SJCRH30 (cell line): Measurements from ENCODE around the gene ELAPOR1. TPM values are rescaled to one million over a fixed set of nuclear protein-coding genes. Genes with fewer than 3 reads are reported as not detected.

Experiments
- DNase-seq, 2 experiments: peaks; one replicate each; pipeline ENCODE4 v3.0.0-alpha.2; 2015 to 2020
- H3K27ac ChIP-seq: fragments of 250-450 bp; sonication (Bioruptor Pico); 2 replicates; pipeline ENCODE4 v1.5.1; 2020; ENCODE audit warnings: mild to moderate bottlenecking, moderate library complexity
- H3K27me3 ChIP-seq: fragments of 250-450 bp; sonication (Bioruptor Pico); 2 replicates; pipeline ENCODE4 v1.5.1; 2020; ENCODE audit warnings: mild to moderate bottlenecking, moderate library complexity
- H3K36me3 ChIP-seq: fragments of 250-450 bp; sonication (Bioruptor Pico); 2 replicates; pipeline ENCODE4 v1.5.1; 2020; ENCODE audit warnings: mild to moderate bottlenecking, moderate library complexity
- H3K4me1 ChIP-seq: fragments of 250-450 bp; sonication (Bioruptor Pico); 2 replicates; pipeline ENCODE4 v1.5.1; 2020; ENCODE audit warnings: mild to moderate bottlenecking, moderate library complexity
- H3K4me3 ChIP-seq: fragments of 250-450 bp; sonication (Bioruptor Pico); 2 replicates; pipeline ENCODE4 v1.5.1; 2020; ENCODE audit warnings: mild to moderate bottlenecking, moderate library complexity
- H3K9me3 ChIP-seq: fragments of 250-450 bp; sonication (Bioruptor Pico); replicated peaks from 2 replicates; pipeline ENCODE4 v1.5.1; 2020; ENCODE audit warnings: mild to moderate bottlenecking, moderate library complexity
- total RNA-seq: library from RNA; depleted of rRNA; stranded (reverse); fragments of >200 nt; shearing (Covaris generic); gene quantifications from 2 replicates; pipeline ENCODE4 v1.2.3, GENCODE V29; 2014; rRNA removed

ELAPOR1 gene, protein sequence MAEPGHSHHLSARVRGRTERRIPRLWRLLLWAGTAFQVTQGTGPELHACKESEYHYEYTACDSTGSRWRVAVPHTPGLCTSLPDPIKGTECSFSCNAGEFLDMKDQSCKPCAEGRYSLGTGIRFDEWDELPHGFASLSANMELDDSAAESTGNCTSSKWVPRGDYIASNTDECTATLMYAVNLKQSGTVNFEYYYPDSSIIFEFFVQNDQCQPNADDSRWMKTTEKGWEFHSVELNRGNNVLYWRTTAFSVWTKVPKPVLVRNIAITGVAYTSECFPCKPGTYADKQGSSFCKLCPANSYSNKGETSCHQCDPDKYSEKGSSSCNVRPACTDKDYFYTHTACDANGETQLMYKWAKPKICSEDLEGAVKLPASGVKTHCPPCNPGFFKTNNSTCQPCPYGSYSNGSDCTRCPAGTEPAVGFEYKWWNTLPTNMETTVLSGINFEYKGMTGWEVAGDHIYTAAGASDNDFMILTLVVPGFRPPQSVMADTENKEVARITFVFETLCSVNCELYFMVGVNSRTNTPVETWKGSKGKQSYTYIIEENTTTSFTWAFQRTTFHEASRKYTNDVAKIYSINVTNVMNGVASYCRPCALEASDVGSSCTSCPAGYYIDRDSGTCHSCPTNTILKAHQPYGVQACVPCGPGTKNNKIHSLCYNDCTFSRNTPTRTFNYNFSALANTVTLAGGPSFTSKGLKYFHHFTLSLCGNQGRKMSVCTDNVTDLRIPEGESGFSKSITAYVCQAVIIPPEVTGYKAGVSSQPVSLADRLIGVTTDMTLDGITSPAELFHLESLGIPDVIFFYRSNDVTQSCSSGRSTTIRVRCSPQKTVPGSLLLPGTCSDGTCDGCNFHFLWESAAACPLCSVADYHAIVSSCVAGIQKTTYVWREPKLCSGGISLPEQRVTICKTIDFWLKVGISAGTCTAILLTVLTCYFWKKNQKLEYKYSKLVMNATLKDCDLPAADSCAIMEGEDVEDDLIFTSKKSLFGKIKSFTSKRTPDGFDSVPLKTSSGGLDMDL
- total RNA-seq, result 0.03 TPM in 1 of 2 replicates, not detected in the other

GRCh38 chr1:109113590-109114341, at the start of gene ELAPOR1:
Gene ELAPOR1, plus strand, starts transcription at chr1:109114115. Its CDS starts 69 bp downstream, at chr1:109114184.
- no peaks in the 10 kb centered on the region for H3K36me3 ChIP-seq
- DNase-seq, result no peak
- H3K27me3 ChIP-seq, result no peaks in the 10 kb centered on the region
- no peak within 1 kb of the TSS for H3K4me3 ChIP-seq
- no peak within 1 kb of the TSS for H3K27ac ChIP-seq
- H3K9me3 ChIP-seq, result no peaks in the 10 kb centered on the region
- H3K4me1 ChIP-seq, result no peaks in the 10 kb centered on the region

- no peaks in the 10 kb centered on the region for H3K9me3 ChIP-seq
- peaks cover 48% of the 10 kb centered on the region for H3K36me3 ChIP-seq
- H3K4me3 ChIP-seq, result no peak overlapping the region
- no peaks in the 10 kb centered on the region for H3K27me3 ChIP-seq
- no peak for DNase-seq
- H3K27ac ChIP-seq, result no peak overlapping the region
- H3K4me1 ChIP-seq, result no peaks in the 10 kb centered on the region
Observed at GRCh38 chr1:109065137-109065536, 48.8 kb upstream of the ELAPOR1 start.

- H3K36me3 ChIP-seq, result peaks cover 50% of the 10 kb centered on the region
Observed at GRCh38 chr1:109067883-109068282, 46.0 kb upstream of the ELAPOR1 start.

GRCh38 chr1:109069294-109069693, 44.6 kb upstream of the ELAPOR1 start:
- H3K36me3 ChIP-seq, result peaks cover 47% of the 10 kb centered on the region
- H3K9me3 ChIP-seq, result no peaks in the 10 kb centered on the region
- H3K4me3 ChIP-seq, result no peak overlapping the region
- no peaks in the 10 kb centered on the region for H3K4me1 ChIP-seq
- H3K27ac ChIP-seq, result no peak overlapping the region
- no peaks in the 10 kb centered on the region for H3K27me3 ChIP-seq
- DNase-seq, result no peak

More at GRCh38 chr1:109067883-109068282, 46.0 kb upstream of the ELAPOR1 start:
- no peak overlapping the region for H3K27ac ChIP-seq
- no peaks in the 10 kb centered on the region for H3K4me1 ChIP-seq
- DNase-seq, result no peak
- H3K9me3 ChIP-seq, result no peaks in the 10 kb centered on the region
- H3K4me3 ChIP-seq, result no peak overlapping the region
- H3K27me3 ChIP-seq, result no peaks in the 10 kb centered on the region

DNA sequence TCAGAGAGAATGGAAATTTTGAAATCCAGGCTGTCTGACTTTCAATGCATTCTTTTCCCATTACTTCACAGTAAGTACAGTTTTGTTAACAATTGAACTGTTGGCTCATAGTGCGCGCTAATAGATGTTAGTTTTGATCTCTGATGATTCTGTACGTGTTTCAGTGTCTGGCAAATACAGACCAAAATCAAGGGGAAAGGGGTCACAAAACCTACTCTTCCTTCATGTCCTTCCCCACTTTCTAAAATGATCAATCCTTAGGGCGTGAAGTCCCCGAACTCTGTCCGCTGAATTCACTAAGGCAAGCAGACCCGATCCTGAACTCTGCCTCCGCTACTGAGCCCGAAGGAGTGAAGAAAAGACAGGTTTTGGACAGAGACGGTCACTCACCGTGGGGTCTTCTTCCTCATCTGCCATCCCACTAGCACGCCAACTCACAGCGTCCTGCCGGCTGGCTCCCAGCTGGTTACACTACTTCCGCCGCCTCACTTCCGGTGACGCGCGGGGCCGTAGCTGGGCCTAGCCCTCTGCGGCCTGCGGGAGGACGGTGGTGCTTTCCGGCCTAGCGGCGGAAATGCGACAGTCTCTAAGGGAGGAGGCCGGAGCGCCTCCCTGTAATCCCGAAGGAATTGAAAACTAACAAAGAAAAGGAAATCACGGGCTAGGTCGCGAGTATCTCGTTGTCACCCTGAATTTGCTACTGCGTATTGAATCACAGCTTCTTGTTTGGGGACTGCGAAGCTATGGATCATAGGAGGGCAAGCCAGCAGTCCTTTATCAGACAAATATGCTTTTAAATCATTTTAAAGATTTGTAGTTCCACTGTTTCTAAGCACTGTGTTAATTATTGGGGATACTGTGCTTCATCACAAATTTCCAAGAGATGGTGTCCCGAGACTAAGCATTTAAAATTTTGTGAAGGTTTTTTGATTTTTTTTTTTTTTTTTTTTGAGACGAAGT, 38.1 kb upstream of the ELAPOR1 start, which contains the start of gene TAF13:
Gene TAF13 (minus strand): TSS at position 473 of the 960 bp plus-strand sequence. CDS start 56 bp downstream, at position 417.
- DNase-seq, result peak; percentile 95 to 97
- Histone ChIP-seq H3K27ac (peak within 1 kb of the TSS; percentile 84), H3K36me3 (peaks cover 8% of the 10 kb centered on the region), H3K27me3 (no peaks in the 10 kb centered on the region), H3K4me3 (peak within 1 kb of the TSS; percentile 70), H3K9me3 (no peaks in the 10 kb centered on the region), H3K4me1 (no peaks in the 10 kb centered on the region)

DNA sequence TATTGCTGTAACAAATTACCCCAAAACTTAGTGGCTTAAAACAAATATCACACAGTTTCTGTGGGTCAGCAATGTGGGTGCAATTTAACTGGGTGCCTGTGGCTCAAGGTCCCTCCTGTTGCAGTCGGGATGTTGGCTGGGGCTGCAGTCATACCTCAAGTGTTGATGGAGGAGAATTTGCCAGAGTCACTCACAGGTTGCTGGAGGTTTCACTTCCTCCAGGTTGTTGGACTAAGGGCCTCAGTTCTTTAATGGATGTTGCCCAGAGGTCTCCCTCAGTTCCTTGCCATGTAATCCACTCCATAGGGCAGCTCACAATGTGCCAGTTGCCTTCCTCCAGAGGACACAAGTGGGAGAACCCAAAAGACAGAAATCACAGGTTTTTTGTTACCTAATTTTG, 35.6 kb upstream of the ELAPOR1 start:
- H3K4me3 ChIP-seq, result no peak overlapping the region
- no peak overlapping the region for H3K27ac ChIP-seq
- no peak for DNase-seq

GRCh38 chr1:109079240-109079622, 34.7 kb upstream of the ELAPOR1 start:
- H3K27me3 ChIP-seq, result no peaks in the 10 kb centered on the region
- H3K4me3 ChIP-seq, result no peak overlapping the region
- no peaks in the 10 kb centered on the region for H3K36me3 ChIP-seq
- peaks cover 15% of the 10 kb centered on the region for H3K4me1 ChIP-seq
- no peaks in the 10 kb centered on the region for H3K9me3 ChIP-seq
- no peak overlapping the region for H3K27ac ChIP-seq
- no peak for DNase-seq

More for the DNA sequence above, 35.6 kb upstream of the ELAPOR1 start:
- H3K9me3 ChIP-seq, result no peaks in the 10 kb centered on the region
- H3K4me1 ChIP-seq, result peaks cover 5% of the 10 kb centered on the region
- H3K36me3 ChIP-seq, result peaks cover under 1% of the 10 kb centered on the region; the same call in 1 of the 2 replicates
- H3K27me3 ChIP-seq, result no peaks in the 10 kb centered on the region

DNA sequence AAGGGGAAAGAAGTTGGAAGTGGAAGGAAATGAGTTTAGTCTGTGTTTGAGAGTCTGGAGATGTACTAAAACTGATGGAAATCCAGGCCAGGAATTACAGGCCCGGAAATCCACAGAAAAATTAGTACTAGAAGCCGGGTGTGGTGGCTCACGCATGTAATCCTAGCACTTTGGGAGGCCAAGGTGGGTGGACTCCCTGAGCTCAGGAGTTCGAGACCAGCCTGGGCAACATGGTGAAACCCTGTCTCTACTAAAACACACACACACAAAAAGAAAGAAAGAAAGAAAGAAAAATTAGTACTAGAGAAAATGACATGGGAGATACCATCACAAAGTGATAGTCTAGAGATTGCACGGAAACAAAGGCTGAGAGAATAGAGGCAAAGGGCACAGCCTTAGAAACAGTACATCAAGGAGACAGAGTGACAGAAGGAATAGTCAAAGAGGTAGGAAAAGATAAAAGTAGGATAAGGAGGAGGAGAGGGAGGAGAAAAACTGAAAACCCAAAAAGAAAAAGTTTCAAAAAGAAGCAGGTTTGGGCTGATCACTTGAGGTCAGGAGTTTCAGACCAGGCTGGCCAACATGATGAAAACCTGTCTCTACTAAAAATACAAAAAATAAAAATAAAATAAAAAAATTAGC, 33.4 kb upstream of the ELAPOR1 start:
- Histone ChIP-seq H3K27me3 (no peaks in the 10 kb centered on the region), H3K9me3 (no peaks in the 10 kb centered on the region), H3K27ac (no peak overlapping the region), H3K36me3 (no peaks in the 10 kb centered on the region), H3K4me3 (no peak overlapping the region), H3K4me1 (peaks cover 23% of the 10 kb centered on the region)
- DNase-seq, result no peak

DNA sequence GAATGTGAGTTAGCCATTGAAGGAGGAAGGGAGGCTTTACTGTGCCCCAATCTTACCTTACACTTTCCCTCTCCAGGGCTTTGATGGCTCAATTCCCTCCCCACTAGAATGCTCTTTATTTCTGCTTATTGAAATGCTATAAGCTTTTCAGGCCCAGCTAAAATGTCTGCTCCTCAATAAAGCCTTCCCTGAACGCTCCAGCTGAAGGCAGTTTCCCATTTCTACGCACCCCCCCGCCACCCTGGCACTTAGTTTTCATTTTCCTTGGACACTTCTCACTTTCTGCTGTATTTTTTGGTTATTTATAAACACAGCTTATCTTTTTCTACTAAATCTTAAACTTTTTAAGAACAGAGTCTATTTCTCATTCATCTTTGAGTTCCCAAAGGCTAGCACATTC, 30.4 kb upstream of the ELAPOR1 start:
- Histone ChIP-seq H3K9me3 (no peaks in the 10 kb centered on the region), H3K27me3 (no peaks in the 10 kb centered on the region), H3K4me1 (peaks cover 29% of the 10 kb centered on the region), H3K27ac (peak overlapping the region; percentile 94), H3K4me3 (no peak overlapping the region), H3K36me3 (no peaks in the 10 kb centered on the region)
- DNase-seq, result peak in 1 of 2 experiments; percentile 25

DNA sequence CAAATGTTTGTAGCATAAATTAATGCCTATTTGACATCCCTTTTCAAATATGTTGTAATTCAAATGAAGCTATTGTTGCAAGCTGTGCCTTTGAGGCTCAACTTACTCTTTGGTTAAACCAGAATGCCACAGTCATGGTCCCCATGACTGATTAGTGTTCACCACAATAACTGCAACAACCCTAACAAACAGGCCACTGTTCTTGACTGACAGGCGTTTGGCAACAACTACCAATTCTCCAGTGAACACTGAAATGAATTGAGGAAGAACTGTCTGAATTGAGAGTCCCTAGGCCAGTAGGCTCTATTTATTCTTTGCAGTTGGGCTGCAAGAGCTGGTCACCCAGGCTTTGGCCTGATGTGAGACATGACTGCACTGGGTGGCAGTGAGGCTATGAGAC, 30.0 kb upstream of the ELAPOR1 start:
- DNase-seq, result peak; percentile 75 to 92
- Histone ChIP-seq H3K27me3 (no peaks in the 10 kb centered on the region), H3K9me3 (no peaks in the 10 kb centered on the region), H3K4me3 (no peak overlapping the region), H3K27ac (peak overlapping the region; percentile 94), H3K4me1 (peaks cover 31% of the 10 kb centered on the region), H3K36me3 (no peaks in the 10 kb centered on the region)

DNA sequence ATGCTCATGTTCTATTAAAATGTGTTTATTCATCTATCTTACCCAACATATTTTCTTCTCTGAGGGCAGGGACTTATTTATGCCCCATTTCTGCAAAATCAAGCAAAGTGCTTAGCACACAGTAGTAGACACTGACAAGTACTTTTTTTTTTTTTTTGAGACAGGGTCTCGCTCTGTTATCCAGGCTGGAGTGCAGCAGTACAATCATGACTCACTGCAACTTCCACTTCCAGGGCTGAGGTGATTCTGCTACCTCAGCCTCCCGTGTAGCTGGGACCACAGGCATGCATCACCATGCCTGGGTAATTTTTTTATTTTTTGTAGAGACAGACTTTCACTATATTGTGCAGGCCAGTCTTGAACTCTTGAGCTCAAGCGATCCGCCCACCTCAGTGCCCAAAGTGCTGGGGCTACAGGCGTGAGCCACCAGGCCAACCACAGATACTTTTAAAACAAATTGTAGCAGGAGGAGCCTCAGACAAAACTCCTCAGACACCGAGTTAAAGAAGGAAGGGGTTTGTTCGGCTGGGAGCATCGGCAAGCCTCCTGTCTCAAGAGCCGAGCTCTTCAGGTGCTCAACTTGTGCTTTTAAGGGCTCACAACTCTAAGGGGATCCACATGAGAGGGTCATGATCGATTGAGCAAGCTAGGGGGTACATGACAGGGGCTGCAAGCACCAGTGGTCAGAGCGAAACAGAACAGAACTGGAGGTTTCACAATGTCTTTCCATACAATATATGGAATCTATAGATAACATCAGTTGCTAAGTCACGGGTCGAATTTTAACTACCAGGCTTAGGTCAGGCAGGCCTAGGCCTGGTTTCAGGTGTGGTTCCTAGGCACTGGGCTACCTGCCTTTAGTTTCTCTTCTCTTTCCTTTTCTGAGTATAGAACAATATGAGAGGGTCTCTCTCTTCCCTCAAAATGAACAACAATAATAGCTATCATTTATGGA, 29.1 kb upstream of the ELAPOR1 start:
- no peaks in the 10 kb centered on the region for H3K27me3 ChIP-seq
- peak overlapping the region; percentile 94 for H3K27ac ChIP-seq
- H3K9me3 ChIP-seq, result no peaks in the 10 kb centered on the region
- no peaks in the 10 kb centered on the region for H3K36me3 ChIP-seq
- H3K4me3 ChIP-seq, result no peak overlapping the region
- peaks cover 31% of the 10 kb centered on the region for H3K4me1 ChIP-seq
- peak; percentile 36 to 54 for DNase-seq
